Measurements from ENCODE around the gene PRR13. TPM values are rescaled to one million over a fixed set of nuclear protein-coding genes. Genes with fewer than 3 reads are reported as not detected.

Gene PRR13
- total RNA-seq, 2 donors from 2014 or later: 18.5 to 43.8 TPM

DNA sequence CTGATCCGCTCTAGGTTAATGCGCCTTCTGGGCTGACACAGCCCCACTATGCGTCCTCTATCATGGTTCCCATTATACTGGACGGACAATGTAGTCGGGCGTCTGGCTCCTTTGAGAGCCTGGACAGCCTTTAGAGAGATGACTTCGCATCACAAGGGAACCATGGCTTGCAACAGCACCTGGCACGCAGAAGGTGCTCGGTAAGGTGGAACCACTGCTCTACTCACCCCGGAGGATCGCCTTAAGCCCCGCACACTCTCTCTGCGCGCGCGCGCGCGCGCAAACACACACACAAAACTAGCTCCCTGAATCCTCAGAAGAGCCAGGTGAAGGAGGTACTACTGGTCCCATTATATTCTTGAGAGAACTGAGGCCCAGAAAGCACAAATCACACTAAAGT, 50.7 kb downstream of the PRR13 start:
- ATAC-seq (no peak), DNase-seq (peak in 1 of 4 donors; percentile 16)
- no peak for TF ChIP-seq POLR2A (IDR thresholded peaks at IDR 0.05)
- TF ChIP-seq, protein P1, sequence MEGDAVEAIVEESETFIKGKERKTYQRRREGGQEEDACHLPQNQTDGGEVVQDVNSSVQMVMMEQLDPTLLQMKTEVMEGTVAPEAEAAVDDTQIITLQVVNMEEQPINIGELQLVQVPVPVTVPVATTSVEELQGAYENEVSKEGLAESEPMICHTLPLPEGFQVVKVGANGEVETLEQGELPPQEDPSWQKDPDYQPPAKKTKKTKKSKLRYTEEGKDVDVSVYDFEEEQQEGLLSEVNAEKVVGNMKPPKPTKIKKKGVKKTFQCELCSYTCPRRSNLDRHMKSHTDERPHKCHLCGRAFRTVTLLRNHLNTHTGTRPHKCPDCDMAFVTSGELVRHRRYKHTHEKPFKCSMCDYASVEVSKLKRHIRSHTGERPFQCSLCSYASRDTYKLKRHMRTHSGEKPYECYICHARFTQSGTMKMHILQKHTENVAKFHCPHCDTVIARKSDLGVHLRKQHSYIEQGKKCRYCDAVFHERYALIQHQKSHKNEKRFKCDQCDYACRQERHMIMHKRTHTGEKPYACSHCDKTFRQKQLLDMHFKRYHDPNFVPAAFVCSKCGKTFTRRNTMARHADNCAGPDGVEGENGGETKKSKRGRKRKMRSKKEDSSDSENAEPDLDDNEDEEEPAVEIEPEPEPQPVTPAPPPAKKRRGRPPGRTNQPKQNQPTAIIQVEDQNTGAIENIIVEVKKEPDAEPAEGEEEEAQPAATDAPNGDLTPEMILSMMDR (IDR thresholded peaks at IDR 0.05): no peak
- H3K36me3 ChIP-seq (replicated peaks in 1 of 2; ENCODE audit: insufficient read depth in 1 of 2, low read depth in 2 of 2): no peaks in the 10 kb centered on the region
- peak overlapping the region; percentile 71 to 88 (median 79) for H3K27ac ChIP-seq
- no peaks in the 10 kb centered on the region for H3K27me3 ChIP-seq
- H3K4me1 ChIP-seq: peaks cover 35% of the 10 kb centered on the region
- intact Hi-C loops (cut with DNase I): no loop called here
- 57 to 63% methylated on average over 20 of the region's 20 CpGs for WGBS, 2 donors
- H3K9me3 ChIP-seq: no peaks in the 10 kb centered on the region
- peak overlapping the region in 1 of 2 donors; percentile 38 for H3K4me3 ChIP-seq

DNA sequence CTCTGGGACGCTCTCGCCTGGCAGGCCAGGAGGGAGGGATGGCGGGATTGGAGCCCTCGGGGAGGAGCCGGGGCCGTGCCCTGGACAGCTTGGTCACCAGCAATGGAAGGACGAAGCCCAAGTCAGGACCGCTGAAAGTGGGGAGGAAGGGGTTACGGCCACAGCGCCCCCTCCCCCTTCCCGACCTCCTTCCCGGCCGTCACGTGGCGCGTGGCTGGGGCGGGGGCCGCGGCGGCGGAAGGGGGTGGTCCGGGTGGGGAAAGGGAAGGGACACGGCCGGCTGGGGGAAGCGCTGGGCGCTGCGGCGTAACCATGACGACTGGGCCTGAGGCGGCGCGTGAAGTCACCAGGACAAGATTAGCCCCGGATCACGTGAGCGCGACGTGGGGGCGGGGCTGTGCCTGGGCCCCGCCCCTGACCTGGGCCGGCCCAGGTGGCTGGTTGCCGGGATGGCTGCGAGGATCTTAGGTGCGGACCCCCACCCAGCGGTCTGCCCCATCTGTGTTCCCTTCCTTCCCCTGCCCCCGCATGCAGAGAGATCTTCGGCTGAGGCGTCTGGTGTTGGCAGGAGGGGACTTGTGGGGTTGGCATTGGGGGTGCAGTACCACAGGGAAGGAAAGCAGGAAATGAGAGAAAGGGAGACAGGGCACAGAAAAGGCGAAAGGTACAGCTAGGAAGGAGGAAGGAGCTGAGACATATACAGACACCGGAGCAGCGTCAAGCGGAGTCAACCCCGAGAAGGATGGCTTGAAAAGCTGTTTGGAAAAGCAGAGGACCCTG, 51.5 kb downstream of the PRR13 start:
- TF ChIP-seq POLR2A (IDR thresholded peaks at IDR 0.05): peak; percentile 62 to 94 (median 90)
- TF ChIP-seq, protein P1 (IDR thresholded peaks at IDR 0.05): no peak
- Histone ChIP-seq H3K27me3 (no peaks in the 10 kb centered on the region), H3K9me3 (no peaks in the 10 kb centered on the region), H3K4me3 (peak overlapping the region; percentile 38 to 45), H3K27ac (peak overlapping the region; percentile 71 to 88 (median 79)), H3K4me1 (peaks cover 35% of the 10 kb centered on the region), H3K36me3 (replicated peaks in 1 of 2; ENCODE audit: insufficient read depth in 1 of 2, low read depth in 2 of 2) (no peaks in the 10 kb centered on the region)
- 0 to 2% methylated on average over 9 to 49 of the region's 52 CpGs for WGBS, 2 donors
- intact Hi-C loops (cut with DNase I): no loop called here
- DNase-seq (peak; percentile 95 to 97 (median 96)), ATAC-seq (peak; percentile 93)

DNA sequence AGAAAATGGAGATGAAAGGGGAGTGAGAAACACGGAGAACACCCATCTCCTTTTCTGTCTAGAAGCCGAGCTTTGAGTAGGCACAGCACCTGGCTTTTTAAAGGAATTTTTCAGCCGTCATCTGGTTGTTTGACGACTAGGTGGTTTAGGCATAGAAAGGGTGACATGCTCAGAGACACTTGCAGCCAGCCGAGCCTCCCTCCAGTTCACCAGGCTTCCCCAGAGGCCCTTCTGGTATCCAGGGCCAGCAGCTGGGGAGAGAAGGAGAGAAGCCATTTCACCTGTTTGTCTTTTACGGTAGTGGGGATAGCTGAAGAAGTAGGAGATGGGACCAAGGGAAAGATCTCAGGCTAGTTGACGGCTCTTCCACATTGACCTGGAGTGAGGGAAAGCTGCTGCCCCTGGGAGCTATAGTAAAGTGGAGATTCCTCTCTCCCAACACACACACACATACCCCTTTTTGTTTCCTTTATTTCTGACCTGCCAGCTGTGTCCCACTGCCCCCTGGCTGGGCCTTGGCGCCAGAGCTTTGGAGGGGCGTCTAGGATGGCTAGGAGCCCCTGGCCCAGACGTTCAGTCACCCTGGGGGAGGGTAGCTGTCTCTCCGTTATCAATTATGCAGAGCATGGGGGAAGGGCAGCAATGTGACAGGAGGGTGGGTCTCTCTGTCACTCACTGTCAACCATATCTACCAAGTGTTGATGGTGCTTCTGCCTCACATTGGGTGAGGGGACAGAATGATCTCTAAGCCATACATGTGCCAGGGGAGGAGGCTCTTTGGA, 52.3 kb downstream of the PRR13 start:
- H3K9me3 ChIP-seq: no peaks in the 10 kb centered on the region
- intact Hi-C loops (cut with DNase I): no loop called here
- H3K4me3 ChIP-seq: no peak overlapping the region
- ATAC-seq (no peak), DNase-seq (peak in 1 of 4 donors; percentile 9)
- no peaks in the 10 kb centered on the region for H3K27me3 ChIP-seq
- peaks cover 35% of the 10 kb centered on the region for H3K4me1 ChIP-seq
- H3K27ac ChIP-seq: peak overlapping the region; percentile 71 to 88 (median 79)
- no peak for TF ChIP-seq POLR2A (IDR thresholded peaks at IDR 0.05)
- TF ChIP-seq, protein P1 (IDR thresholded peaks at IDR 0.05): no peak
- 24 to 28% methylated on average over 9 to 11 of the region's 11 CpGs for WGBS, 2 donors
- H3K36me3 ChIP-seq (replicated peaks in 1 of 2; ENCODE audit: insufficient read depth in 1 of 2, low read depth in 2 of 2): no peaks in the 10 kb centered on the region

Other genes with a start within 250 kb of the PRR13 start
- 1 to 10 TPM; 2.3 to 4.9 TPM for gene ITGB7, start 234.5 kb upstream of the PRR13 start, total RNA-seq
- 10 to 100 TPM in 1 of 2 donors, 1 to 10 TPM in 1; 9.2 to 11.7 TPM for gene RARG, start 209.5 kb upstream of the PRR13 start, total RNA-seq
- gene ESPL1, start 173.4 kb upstream of the PRR13 start, total RNA-seq: not detected
- gene PFDN5, start 146.2 kb upstream of the PRR13 start, total RNA-seq: 100 to 1,000 TPM; 337 to 403 TPM
- 10 to 100 TPM; 25.4 to 25.7 TPM for gene MYG1, start 142.0 kb upstream of the PRR13 start, total RNA-seq
- 10 to 100 TPM; 40.0 to 53.7 TPM for gene AAAS, start 120.1 kb upstream of the PRR13 start, total RNA-seq
- gene SP7, start 105.4 kb upstream of the PRR13 start, total RNA-seq: not detected
- 10 to 100 TPM; 16.8 to 24.6 TPM for gene SP1, start 61.6 kb upstream of the PRR13 start, total RNA-seq
- 10 to 100 TPM in 1 of 2 donors, 1 to 10 TPM in 1; 2.3 to 10.6 TPM for gene AMHR2, start 17.9 kb upstream of the PRR13 start, total RNA-seq
- 100 to 1,000 TPM; 226 to 308 TPM for gene PCBP2, start 10.4 kb downstream of the PRR13 start, total RNA-seq
- 10 to 100 TPM; 10.9 to 34.6 TPM for gene MAP3K12, start 57.7 kb downstream of the PRR13 start, total RNA-seq
- gene TARBP2, start 59.5 kb downstream of the PRR13 start, total RNA-seq: 10 to 100 TPM; 36.6 to 66.9 TPM
- gene NPFF, start 65.8 kb downstream of the PRR13 start, total RNA-seq: not detected
- 10 to 100 TPM; 12.9 to 21.3 TPM for gene ATF7, start 184.6 kb downstream of the PRR13 start, total RNA-seq
- 100 to 1,000 TPM in 1 of 2 donors, 10 to 100 TPM in 1; 94.3 to 143 TPM for gene ATP5MC2, start 234.3 kb downstream of the PRR13 start, total RNA-seq

All from body of pancreas (tissue), 4 donors.